OCI-LY1 (cell line): ENCODE data around the gene FLT3.

ENCODE experiments used
- H2AFZ ChIP-seq: fragments of 200-600 bp; sonication (generic), shearing (Covaris generic); 2 replicates; pipeline ENCODE4 v1.6.0; 2014; ENCODE audit warnings: antibody characterized with exemption, mild to moderate bottlenecking, low read length
- H3F3A ChIP-seq: fragments of 200-600 bp; sonication (generic), shearing (Covaris generic); 2 replicates; pipeline ENCODE4 v1.6.0; 2014; ENCODE audit warnings: mild to moderate bottlenecking, antibody characterized with exemption, low read length, moderate library complexity; ENCODE audit not compliant: insufficient read depth
- H3K27ac ChIP-seq: fragments of 200-600 bp; sonication (generic); 2 replicates; pipeline ENCODE4 v1.5.1; 2014; ENCODE audit warnings: low read length, mixed run types, mild to moderate bottlenecking, low read depth; ENCODE audit not compliant: poor library complexity, severe bottlenecking
- H3K27me3 ChIP-seq: fragments of 200-600 bp; sonication (generic); 2 replicates; pipeline ENCODE4 v1.6.0; 2014; ENCODE audit warnings: antibody characterized with exemption, mild to moderate bottlenecking, low read length, moderate library complexity; ENCODE audit not compliant: insufficient read depth
- H3K36me3 ChIP-seq: fragments of 200-600 bp; sonication (generic); 2 replicates; pipeline ENCODE4 v1.6.1; 2014; ENCODE audit warnings: mild to moderate bottlenecking, antibody characterized with exemption, low read length, moderate library complexity, mixed read lengths; ENCODE audit not compliant: insufficient read depth
- H3K4me1 ChIP-seq: fragments of 200-600 bp; sonication (generic); 2 replicates; pipeline ENCODE4 v1.5.1; 2014; ENCODE audit warnings: mild to moderate bottlenecking, low read length, moderate library complexity; ENCODE audit not compliant: insufficient read depth, severe bottlenecking
- H3K4me2 ChIP-seq: fragments of 200-600 bp; sonication (generic), shearing (Covaris generic); 2 replicates; pipeline ENCODE4 v1.6.1; 2014; ENCODE audit warnings: low read length
- H3K4me3 ChIP-seq: fragments of 200-600 bp; sonication (generic); 2 replicates; pipeline ENCODE4 v1.5.1; 2014; ENCODE audit warnings: low read length, low read depth, mild to moderate bottlenecking, mixed read lengths; ENCODE audit not compliant: poor library complexity, severe bottlenecking
- H3K79me2 ChIP-seq: fragments of 200-600 bp; shearing (Covaris generic); 2 replicates; pipeline ENCODE4 v1.6.1; 2016; ENCODE audit warnings: mixed run types, low read length, mixed read lengths; ENCODE audit not compliant: insufficient read depth
- H3K9ac ChIP-seq: fragments of 200-600 bp; sonication (generic), shearing (Covaris generic); 2 replicates; pipeline ENCODE4 v1.6.1; 2014; ENCODE audit warnings: mild to moderate bottlenecking, low read length, mixed read lengths
- H3K9me2 ChIP-seq: fragments of 200-600 bp; sonication (generic), shearing (Covaris generic); 2 replicates; pipeline ENCODE4 v1.6.1; 2014; ENCODE audit warnings: low read depth, mild to moderate bottlenecking, low read length, mixed read lengths
- H3K9me3 ChIP-seq: fragments of 200-600 bp; shearing (Covaris generic); 2 replicates; pipeline ENCODE4 v1.6.1; 2014; ENCODE audit warnings: low read length, mixed read lengths
- H4K20me1 ChIP-seq: fragments of 200-600 bp; sonication (generic), shearing (Covaris generic); 2 replicates; pipeline ENCODE4 v1.6.0; 2016; ENCODE audit warnings: mild to moderate bottlenecking, low read length; ENCODE audit not compliant: insufficient read depth
- CTCF ChIP-seq: fragments of 200-600 bp; sonication (generic), shearing (Covaris generic); IDR thresholded peaks from 2 replicates; pipeline ENCODE4 v1.5.1; 2017; ENCODE audit warnings: mild to moderate bottlenecking, antibody characterized with exemption, low read length, moderate library complexity, mixed read lengths
- EZH2 ChIP-seq: fragments of 200-600 bp; sonication (generic), shearing (Covaris generic); IDR thresholded peaks from 2 replicates; pipeline ENCODE4 v1.8.0; 2017; ENCODE audit warnings: borderline replicate concordance, mixed run types, mild to moderate bottlenecking, antibody characterized with exemption, low read length, moderate library complexity, mixed read lengths

Gene FLT3

GRCh38 chr13:28140433-28141125 is 40.2 kb upstream of the FLT3 start:
- no peaks in the 10 kb centered on the region for H3K36me3 ChIP-seq
- no peak overlapping the region for H3K9ac ChIP-seq
- TF ChIP-seq CTCF (no peak), EZH2 (no peak)
- H4K20me1 ChIP-seq = no peaks in the 10 kb centered on the region
- no peak overlapping the region for H2AFZ ChIP-seq
- H3K27me3 ChIP-seq = no peaks in the 10 kb centered on the region
- H3K9me3 ChIP-seq = no peaks in the 10 kb centered on the region
- peak overlapping the region; percentile 98 for H3K4me3 ChIP-seq
- peak overlapping the region; percentile 87 for H3K4me2 ChIP-seq
- no peak overlapping the region for H3K27ac ChIP-seq
- peaks cover 20% of the 10 kb centered on the region for H3K4me1 ChIP-seq
- no peaks in the 10 kb centered on the region for H3F3A ChIP-seq
- peaks cover 42% of the 10 kb centered on the region for H3K79me2 ChIP-seq
- H3K9me2 ChIP-seq = no peaks in the 10 kb centered on the region

- peak overlapping the region; percentile 87 for H3K4me2 ChIP-seq
These were observed 38.5 kb upstream of the FLT3 start for GRCh38 chr13:28138756-28139470.

More at GRCh38 chr13:28138756-28139470, 38.5 kb upstream of the FLT3 start:
- H3K4me1 ChIP-seq = peaks cover 20% of the 10 kb centered on the region
- H3F3A ChIP-seq = no peaks in the 10 kb centered on the region
- H3K79me2 ChIP-seq = peaks cover 31% of the 10 kb centered on the region
- peak overlapping the region; percentile 86 for H3K27ac ChIP-seq
- no peaks in the 10 kb centered on the region for H3K27me3 ChIP-seq
- TF ChIP-seq CTCF (no peak), EZH2 (no peak)
- H3K9me3 ChIP-seq = no peaks in the 10 kb centered on the region
- peak overlapping the region; percentile 89 for H3K9ac ChIP-seq
- H2AFZ ChIP-seq = 0 out of 2 replicates have a peak overlapping the region, but pooled peaks have one; percentile 19
- peak overlapping the region; percentile 98 for H3K4me3 ChIP-seq
- H4K20me1 ChIP-seq = no peaks in the 10 kb centered on the region
- no peaks in the 10 kb centered on the region for H3K36me3 ChIP-seq
- no peaks in the 10 kb centered on the region for H3K9me2 ChIP-seq
